Measurements from ENCODE around the gene PACS2.

Gene PACS2

GRCh38 chr14:105419195-105420091 lies 104.9 kb downstream of the PACS2 start, which contains the start of gene MTA1:
TSS of gene MTA1 (plus strand) at chr14:105419827. CDS start at chr14:105420036, 209 bp downstream.
- DNase-seq (ENCODE audit: low read depth in 2 of 2, low spot score in 1 of 2) = no peak

GRCh38 chr14:105420101-105420973 lies 105.8 kb downstream of the PACS2 start:
- no peak for DNase-seq (ENCODE audit: low read depth in 2 of 2, low spot score in 1 of 2)

- DNase-seq (ENCODE audit: low read depth in 2 of 2, low spot score in 1 of 2) = no peak
Observed at GRCh38 chr14:105420974-105421674, 106.6 kb downstream of the PACS2 start.

- no peak for DNase-seq (ENCODE audit: low read depth in 2 of 2, low spot score in 1 of 2)
Observed at GRCh38 chr14:105421723-105422615, 107.4 kb downstream of the PACS2 start.

- no peak for DNase-seq (ENCODE audit: low read depth in 2 of 2, low spot score in 1 of 2)
Observed at GRCh38 chr14:105422695-105423487, 108.3 kb downstream of the PACS2 start.

- DNase-seq (ENCODE audit: low read depth in 2 of 2, low spot score in 1 of 2) = no peak
Observed at GRCh38 chr14:105423488-105424195, 109.1 kb downstream of the PACS2 start.

- DNase-seq (ENCODE audit: low read depth in 2 of 2, low spot score in 1 of 2) = no peak
Observed at GRCh38 chr14:105424861-105425260, 110.3 kb downstream of the PACS2 start.

- no peak for DNase-seq (ENCODE audit: low read depth in 2 of 2, low spot score in 1 of 2)
Observed at GRCh38 chr14:105425823-105426247, 111.3 kb downstream of the PACS2 start.

GRCh38 chr14:105426416-105427130 lies 112.0 kb downstream of the PACS2 start:
- DNase-seq (ENCODE audit: low read depth in 2 of 2, low spot score in 1 of 2) = no peak

- no peak for DNase-seq (ENCODE audit: low read depth in 2 of 2, low spot score in 1 of 2)
Observed at GRCh38 chr14:105427412-105427811, 112.9 kb downstream of the PACS2 start.

- DNase-seq (ENCODE audit: low read depth in 2 of 2, low spot score in 1 of 2) = no peak
Observed at GRCh38 chr14:105427936-105428485, 113.5 kb downstream of the PACS2 start.

GRCh38 chr14:105430042-105430441 lies 115.5 kb downstream of the PACS2 start:
- DNase-seq (ENCODE audit: low read depth in 2 of 2, low spot score in 1 of 2) = no peak

- no peak for DNase-seq (ENCODE audit: low read depth in 2 of 2, low spot score in 1 of 2)
Observed at GRCh38 chr14:105430565-105430964, 116.0 kb downstream of the PACS2 start.

GRCh38 chr14:105431256-105431655 lies 116.7 kb downstream of the PACS2 start:
- DNase-seq (ENCODE audit: low read depth in 2 of 2, low spot score in 1 of 2) = no peak

GRCh38 chr14:105432657-105433056 lies 118.1 kb downstream of the PACS2 start:
- no peak for DNase-seq (ENCODE audit: low read depth in 2 of 2, low spot score in 1 of 2)

- no peak for DNase-seq (ENCODE audit: low read depth in 2 of 2, low spot score in 1 of 2)
Observed at GRCh38 chr14:105433161-105433605, 118.6 kb downstream of the PACS2 start.

- DNase-seq (ENCODE audit: low read depth in 2 of 2, low spot score in 1 of 2) = no peak
Observed at GRCh38 chr14:105436402-105436801, 121.9 kb downstream of the PACS2 start.
